HG03175 (cell line): Measurements from ENCODE around the gene SV2B.
"Not testable (repeated sequence)": the region's sequence is repeated elsewhere in the genome, so short reads cannot be mapped to it uniquely, and the experiment has no call there.

Experiments used
- ATAC-seq: cut with Tn5 transposase; IDR thresholded peaks from one replicate; pipeline ENCODE4 v1.9.1; 2021; ENCODE audit warnings: mild to moderate bottlenecking, moderate library complexity; ENCODE audit not compliant: unreplicated experiment

Gene SV2B

GRCh38 chr15:91099995-91100813, at the start of gene SV2B:
TSS of gene SV2B (plus strand) at chr15:91100257. CDS start at chr15:91226264, 126,007 bp downstream.
- ATAC-seq = peak; percentile 63

- no peak for ATAC-seq
Measured at GRCh38 chr15:91051248-91051647, 48.8 kb upstream of the SV2B start.

- no peak for ATAC-seq
Measured at GRCh38 chr15:91054816-91055215, 45.2 kb upstream of the SV2B start.

- ATAC-seq = no peak
Measured at GRCh38 chr15:91055548-91056331, 44.3 kb upstream of the SV2B start.

- no peak for ATAC-seq
Measured at GRCh38 chr15:91061230-91061629, 38.8 kb upstream of the SV2B start.

GRCh38 chr15:91061997-91062396, 38.1 kb upstream of the SV2B start:
- no peak for ATAC-seq

GRCh38 chr15:91065505-91065904, 34.6 kb upstream of the SV2B start:
- no peak for ATAC-seq

GRCh38 chr15:91067036-91067435, 33.0 kb upstream of the SV2B start:
- ATAC-seq = no peak

- no peak for ATAC-seq
Measured at GRCh38 chr15:91068436-91068835, 31.6 kb upstream of the SV2B start.

GRCh38 chr15:91068966-91069365, 31.1 kb upstream of the SV2B start:
- ATAC-seq = no peak

- no peak for ATAC-seq
Measured at GRCh38 chr15:91070872-91071271, 29.2 kb upstream of the SV2B start.

- no peak for ATAC-seq
Measured at GRCh38 chr15:91072161-91072560, 27.9 kb upstream of the SV2B start.

GRCh38 chr15:91073077-91073476, 27.0 kb upstream of the SV2B start:
- ATAC-seq = no peak

GRCh38 chr15:91073768-91074167, 26.3 kb upstream of the SV2B start:
- no peak for ATAC-seq

GRCh38 chr15:91075739-91076138, 24.3 kb upstream of the SV2B start:
- ATAC-seq = no peak

GRCh38 chr15:91077029-91077428, 23.0 kb upstream of the SV2B start:
- no peak for ATAC-seq

- not testable (repeated sequence) for ATAC-seq
Measured at GRCh38 chr15:91093866-91094265, 6.2 kb upstream of the SV2B start.

GRCh38 chr15:91098451-91098850, 1.6 kb upstream of the SV2B start:
- no peak for ATAC-seq

GRCh38 chr15:91099616-91099994, 452 bp upstream of the SV2B start:
- ATAC-seq = no peak

- ATAC-seq = no peak
Measured at GRCh38 chr15:91100814-91101607, 954 bp downstream of the SV2B start.

- no peak for ATAC-seq
Measured at GRCh38 chr15:91101608-91101920, 1.5 kb downstream of the SV2B start.
